GM19324 (cell line): ENCODE results near the gene RBFOX1.

Source experiments
- ATAC-seq: cut with Tn5 transposase; IDR thresholded peaks from one replicate; pipeline ENCODE4 v1.9.1; 2021; ENCODE audit warnings: mild to moderate bottlenecking, moderate library complexity; ENCODE audit not compliant: unreplicated experiment, low FRiP score

The RBFOX1 gene

DNA sequence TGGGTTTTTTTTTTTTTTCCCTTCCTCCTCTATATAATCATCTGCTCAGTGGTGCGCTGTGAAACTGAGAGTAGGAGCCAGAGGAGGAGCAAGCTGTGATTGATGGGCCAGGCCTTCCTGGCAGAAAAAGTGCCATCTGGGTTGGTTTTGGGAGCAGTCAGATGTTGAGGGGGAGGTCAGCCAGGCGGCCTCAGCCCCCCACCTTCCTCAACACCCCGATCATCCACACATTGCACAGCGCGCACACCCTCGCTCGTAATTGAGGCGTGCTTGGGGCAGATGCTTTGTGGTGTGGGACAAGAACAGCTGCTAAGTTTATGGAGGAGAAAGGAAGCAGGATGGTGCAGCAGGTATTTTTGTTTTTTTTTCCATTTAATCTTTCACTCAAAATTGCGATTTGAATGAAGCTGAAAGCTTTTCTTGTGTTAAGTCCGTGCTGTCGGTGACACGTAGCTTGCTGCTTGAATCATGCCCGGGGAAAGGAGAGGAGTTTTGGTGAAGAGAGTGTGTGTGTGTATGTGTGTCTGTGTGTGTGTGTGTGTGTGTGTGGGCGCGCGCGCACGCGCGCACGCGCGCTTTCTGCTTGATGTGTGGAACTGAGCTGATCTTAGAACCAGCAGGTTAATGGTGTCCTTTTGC lies 177.4 kb downstream of the RBFOX1 start:
- no peak for ATAC-seq

DNA sequence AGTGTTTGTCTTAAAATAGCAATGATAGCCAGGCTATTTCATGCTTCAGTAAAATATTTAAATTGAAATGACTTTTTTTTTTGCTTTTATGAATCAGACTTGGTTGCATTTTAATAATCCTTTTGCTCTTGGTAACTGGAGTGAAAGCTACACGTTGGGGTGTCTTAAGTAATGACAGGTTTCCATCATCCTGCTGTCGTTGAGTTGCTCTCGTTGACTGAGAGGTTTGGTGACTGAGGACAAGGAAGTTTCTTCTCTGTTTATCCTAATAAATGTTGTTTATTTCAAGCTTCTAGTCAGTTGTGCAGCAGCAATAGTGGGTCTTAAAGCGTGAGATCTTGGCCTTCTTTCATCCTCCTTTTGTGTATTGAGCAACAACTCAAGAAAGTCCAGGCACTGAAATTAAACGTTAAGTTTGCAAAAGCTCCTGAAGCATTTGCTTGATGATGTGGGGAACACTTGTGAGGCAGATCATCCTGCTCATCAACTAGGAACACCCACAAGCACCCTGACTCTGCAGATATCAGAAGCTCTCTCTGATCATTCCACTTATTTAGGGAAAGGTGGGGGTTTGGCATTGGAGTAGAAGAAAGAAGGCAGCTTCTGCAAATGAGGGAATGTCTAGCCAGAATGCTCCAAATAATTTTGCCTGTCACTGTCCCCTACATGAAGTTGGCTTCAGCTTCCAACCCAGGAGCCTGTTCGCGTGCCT lies 179.1 kb downstream of the RBFOX1 start:
- no peak for ATAC-seq

DNA sequence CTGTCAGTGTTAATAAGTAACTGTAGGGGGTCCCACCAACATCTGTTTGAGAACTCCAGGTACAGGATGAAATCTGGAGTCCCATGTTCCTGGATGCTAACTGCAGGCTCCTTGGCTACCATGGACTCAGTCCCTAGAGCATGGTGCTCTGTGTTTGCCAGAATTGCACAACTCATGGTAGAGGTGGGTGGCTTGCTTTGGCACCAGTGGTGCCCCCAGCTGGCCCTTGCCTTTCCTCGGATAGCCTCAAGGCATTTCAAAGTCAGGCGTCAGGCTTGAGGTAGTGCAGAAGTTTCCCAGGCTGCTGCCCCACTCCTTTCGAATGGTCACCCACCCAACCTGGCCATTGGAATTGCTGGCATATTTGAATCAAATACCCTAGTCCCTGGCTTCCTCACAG lies 179.9 kb downstream of the RBFOX1 start:
- ATAC-seq, result no peak

DNA sequence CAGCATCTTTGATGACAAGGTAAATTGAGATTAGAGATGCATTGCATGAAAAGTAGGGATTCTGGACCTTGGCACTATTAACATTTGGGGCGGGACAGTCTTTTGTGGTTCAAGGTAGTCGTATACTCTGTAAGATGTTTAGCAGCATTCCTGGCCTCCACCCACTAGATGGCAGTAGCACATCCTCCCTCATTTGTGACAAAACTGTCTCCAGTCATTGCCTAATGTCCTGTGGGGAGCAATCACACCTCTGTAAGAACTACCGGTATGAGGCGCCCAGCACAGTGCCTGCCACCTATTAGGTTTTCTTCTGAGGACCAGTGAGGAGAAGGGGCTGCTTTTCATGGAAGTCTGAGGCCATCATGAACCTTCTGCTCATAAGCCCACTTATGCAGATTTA lies 180.8 kb downstream of the RBFOX1 start:
- no peak for ATAC-seq

DNA sequence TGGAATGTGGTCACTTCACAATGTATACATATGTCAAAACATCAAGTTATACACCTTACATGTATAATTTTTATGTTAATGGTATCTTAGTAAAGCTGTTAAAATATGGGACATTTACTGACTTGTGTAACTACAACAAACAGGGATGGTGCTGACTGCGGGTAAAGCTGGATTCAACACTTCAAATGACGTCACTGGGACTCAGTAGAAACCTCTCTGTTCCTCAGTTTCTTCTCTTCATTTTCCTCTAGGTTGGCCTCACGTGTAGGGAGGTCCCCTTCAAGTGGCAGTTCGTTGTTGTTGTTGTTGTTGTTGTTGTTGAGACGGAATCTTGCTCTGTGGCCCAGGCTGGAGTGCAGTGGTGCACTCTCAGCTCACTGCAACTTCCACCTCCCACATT lies 182.9 kb downstream of the RBFOX1 start:
- no peak for ATAC-seq

DNA sequence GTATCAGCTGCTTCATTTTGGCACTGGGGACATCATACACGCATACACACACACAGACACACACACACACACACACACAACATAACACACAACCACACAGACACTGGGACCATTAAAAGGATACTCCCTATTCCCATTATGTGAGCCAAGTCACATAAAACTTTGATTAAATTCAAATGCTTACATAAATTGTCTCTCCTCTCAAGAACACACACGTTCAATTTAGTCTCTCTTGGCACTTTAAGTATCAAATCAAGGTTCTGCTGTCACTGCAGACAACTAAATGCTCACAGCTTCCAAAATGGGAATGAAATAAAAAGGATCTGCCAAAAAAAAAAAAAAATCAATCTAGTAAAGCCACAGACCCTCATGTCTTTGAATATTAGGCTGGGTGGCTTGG lies 184.9 kb downstream of the RBFOX1 start:
- ATAC-seq, result no peak

DNA sequence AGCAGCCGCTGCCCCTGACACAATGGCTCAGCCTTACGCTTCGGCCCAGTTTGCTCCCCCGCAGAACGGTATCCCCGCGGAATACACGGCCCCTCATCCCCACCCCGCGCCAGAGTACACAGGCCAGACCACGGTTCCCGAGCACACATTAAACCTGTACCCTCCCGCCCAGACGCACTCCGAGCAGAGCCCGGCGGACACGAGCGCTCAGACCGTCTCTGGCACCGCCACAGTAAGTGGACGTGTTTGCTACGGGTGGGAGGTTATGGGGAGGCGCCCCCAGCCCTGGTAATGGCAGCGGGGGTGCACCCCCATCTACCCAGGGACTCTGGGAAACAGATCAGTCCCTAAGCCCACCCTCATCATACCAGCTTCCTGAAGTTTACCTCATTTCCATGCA lies 185.5 kb downstream of the RBFOX1 start:
- ATAC-seq, result no peak

DNA sequence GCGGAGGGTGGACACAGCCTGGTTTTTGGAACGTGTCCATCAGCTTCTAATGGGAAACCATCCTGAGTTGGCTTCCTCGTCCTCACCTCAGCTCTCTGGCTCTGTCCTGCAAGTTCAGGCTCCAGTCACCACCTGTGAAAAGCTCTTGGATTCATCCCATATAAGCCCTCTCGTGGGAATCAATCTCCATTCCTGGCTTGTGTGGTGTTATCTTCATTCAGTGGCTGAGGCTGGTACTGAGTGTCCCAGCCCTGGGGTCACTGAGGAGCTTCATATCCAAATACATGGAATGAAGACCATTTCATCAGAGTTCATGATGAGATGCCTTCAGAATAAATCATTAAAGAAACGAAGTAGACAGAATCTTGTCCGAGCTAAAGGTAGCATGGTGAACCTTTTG lies 189.2 kb downstream of the RBFOX1 start:
- no peak for ATAC-seq

DNA sequence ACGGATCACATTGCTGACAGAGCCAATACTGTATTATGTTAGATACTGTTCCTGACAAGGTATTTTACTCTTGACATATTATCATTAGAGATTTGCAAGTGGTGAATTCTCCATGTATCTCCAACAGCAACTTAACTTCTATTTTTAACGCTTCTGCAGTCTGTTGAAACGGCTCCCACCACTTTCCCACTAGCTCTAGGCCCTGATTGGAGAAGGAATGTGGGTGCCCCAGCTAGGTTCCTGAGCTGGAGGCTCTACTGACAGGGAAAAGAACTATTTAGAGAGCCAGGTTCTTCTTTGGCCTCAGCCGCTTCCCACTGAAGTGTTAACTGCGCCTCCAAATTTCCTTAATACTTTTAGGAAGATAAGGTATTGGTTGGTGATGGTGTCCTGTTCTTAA lies 191.8 kb downstream of the RBFOX1 start:
- ATAC-seq, result no peak

DNA sequence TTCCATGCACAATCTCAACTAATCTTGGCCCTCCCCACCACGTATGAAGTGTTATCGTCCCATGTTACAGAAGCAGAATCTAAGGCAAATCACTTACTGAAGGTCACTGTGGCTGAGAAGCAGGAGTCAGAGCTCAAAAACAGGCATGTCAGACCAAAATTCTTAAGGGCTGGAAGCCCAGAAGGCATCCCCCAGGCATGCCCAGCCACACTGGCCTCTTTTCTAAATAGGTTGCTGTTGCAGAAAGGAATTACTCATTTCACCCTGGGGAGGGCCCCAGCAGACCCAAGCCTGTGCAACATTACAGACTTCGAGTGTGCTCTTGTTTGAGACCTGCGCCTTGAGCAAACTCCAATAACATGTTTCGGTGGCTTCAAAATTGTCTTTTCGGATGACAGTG lies 194.1 kb downstream of the RBFOX1 start:
- no peak for ATAC-seq

DNA sequence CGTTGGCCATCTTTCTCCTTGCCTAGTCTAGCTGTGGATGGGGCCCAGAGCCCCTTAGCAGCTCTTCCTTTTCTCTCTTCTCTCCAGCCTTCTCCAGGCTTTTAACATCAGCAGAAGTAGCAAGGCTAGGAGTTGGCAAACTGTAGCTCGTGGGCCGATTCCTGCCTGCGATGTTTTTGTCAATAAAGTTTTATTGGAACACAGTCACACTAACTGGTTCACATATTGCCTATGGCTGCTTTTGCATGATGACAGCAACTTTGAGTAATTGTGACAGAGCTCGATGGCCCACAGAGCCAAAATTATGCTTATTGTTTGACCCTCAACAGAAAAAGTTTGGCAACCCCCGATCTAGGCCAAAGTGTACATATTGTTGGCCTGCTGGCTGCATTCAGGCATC lies 199.9 kb downstream of the RBFOX1 start:
- ATAC-seq, result no peak

DNA sequence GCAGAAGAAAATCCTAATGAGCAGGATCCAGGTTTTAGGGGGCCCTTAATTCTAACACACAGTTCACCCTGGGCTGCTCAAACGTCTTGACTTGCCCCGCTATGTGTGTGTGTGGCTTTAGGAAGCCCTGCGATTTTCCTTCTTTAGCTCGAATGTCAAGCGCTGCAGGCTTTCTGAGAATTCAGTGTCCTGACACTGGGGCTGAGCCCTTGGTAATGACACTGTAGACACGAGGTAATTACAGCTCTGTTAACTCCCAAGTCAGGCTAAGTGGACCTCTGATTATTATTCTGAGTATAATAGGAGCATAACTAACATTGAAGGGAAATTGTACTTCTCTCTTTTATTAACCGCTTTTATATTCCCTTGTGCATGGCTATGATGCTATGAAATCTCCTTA lies 202.1 kb downstream of the RBFOX1 start:
- ATAC-seq, result no peak

DNA sequence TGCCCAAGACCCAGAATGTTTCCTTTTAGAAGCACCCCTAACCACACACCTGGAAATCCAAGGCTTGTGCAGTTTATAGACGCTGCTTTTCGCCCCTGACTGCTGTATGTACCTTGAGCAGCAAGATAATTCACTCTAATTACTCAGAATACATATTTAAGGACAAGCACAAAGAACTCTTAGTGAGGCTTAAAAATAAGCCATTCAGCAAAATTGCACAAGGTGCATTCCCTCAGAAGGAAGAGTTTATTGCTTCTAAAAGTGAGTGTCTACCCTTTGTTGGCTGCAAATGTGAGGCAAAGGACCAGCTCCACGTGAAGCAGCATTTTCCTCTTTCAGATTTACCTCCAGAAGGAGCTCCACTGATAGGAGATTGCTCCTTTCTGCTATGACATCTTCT lies 208.4 kb downstream of the RBFOX1 start:
- no peak for ATAC-seq

DNA sequence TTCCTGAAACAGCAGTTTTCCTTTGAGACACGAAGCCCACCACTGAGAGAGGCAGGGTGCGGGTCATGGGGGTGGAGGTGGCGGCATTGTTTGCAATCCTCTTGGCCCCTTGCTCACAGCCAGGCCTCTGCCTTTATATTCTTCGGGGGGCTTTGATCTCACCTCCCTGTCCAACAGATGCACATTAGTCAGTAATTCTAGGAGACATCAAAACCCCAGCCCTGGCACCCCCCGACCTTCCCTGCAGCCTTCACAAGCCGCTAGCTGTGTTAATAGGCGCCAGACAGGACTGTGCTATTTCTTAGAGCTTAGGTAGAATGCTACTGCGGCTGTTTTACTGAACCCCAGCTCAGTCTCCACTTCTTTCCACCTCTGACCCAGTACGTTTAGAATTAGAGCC lies 212.6 kb downstream of the RBFOX1 start:
- no peak for ATAC-seq

DNA sequence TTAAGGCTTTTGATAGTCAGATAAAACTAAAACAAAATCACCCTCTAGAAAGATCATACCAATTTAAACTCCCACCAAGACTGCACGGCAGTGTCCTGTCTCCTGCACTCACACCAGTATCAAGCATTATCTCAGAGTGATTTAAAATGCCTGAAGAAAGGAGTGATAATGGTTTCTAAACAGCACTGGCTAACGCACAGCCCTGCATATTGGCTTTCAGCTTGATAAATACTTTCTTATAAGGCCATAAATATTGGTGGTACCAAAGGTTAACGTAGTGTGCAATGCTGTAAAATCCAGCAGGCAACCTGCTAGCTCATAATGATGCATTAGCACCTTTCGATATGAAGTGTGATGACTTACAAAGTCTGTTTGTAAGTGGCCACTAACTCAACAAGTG lies 214.3 kb downstream of the RBFOX1 start:
- ATAC-seq, result no peak

DNA sequence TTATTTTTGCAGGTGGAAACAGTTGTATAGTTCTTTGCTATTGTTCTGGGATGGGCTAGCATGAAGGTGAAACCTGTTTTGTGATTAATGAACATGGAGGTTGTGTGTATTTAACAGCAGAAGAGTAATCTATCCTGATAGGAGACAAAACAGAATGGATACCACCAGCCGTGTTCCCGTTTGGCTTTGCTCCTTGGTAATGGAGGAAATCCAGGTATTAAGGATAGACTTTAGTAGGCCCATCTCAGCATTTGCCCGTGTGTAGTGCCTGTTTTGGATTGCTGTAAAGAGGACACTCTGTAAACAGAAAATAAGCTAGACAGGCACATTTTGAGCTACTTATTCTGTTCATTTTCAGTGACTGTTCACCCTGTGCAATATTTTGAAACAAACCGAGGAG lies 215.1 kb downstream of the RBFOX1 start:
- ATAC-seq, result no peak

DNA sequence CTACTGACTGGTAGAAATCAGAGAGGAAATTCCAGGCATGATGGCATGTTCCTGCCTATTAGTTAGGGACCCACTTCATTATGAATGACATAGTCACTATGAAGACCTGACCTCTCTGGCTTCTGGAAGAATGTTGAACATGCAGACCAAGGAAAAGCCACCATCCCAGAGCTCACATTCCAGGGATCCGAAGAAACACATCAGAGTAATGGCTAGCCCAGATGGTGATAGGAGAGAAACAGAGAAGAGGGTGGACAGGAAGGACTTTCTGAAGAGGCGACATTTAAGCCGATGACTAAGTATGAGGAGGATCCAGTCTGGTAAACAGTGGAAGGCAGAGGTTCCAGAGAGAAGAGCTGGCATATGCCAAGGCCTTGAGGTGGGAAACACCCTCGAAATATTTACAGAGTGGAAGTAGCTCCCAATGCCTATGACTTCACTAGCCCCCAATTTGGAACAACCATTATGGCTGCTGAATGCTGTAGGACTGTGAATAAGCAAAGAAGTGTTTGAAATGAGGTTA lies 216.2 kb downstream of the RBFOX1 start:
- no peak for ATAC-seq

DNA sequence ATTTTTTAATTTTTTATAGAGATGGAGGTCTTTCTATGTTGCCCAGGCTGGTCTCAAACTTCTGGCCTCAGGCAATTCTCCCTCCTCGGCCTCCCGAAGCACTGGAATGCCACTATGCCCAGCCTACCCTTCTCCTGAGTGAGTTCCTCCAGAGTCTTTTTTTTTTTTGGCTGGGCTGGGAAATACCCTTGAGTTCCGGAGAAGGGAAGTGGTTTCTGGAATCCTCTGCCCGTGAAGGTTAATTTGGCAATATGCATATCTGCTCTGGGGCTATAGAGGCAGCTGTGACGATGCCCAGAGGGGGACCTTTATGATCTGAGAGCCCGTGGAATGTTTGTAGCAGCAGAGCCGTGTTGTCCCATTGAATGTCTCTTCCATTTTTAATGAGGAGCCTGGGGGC lies 217.5 kb downstream of the RBFOX1 start:
- ATAC-seq, result no peak

DNA sequence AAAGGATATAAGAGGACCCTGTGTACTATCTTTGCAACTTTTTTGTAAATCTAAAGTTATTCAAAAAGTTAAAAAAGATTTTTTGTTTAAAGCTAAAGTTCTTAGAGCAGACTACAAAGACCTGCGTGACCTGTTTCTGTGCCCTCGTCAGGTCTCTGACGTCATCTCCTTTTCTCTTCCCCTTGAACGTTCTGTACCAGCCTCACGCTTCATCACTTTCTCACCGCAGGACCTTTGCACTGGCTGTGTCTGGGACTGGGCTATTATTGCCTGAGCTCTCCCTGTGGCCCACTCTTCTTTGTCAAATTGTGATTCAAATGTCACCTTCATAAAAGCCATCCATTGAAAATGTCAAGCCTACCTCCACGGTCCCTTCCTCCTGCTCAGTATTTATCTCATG lies 222.8 kb downstream of the RBFOX1 start:
- ATAC-seq, result no peak

DNA sequence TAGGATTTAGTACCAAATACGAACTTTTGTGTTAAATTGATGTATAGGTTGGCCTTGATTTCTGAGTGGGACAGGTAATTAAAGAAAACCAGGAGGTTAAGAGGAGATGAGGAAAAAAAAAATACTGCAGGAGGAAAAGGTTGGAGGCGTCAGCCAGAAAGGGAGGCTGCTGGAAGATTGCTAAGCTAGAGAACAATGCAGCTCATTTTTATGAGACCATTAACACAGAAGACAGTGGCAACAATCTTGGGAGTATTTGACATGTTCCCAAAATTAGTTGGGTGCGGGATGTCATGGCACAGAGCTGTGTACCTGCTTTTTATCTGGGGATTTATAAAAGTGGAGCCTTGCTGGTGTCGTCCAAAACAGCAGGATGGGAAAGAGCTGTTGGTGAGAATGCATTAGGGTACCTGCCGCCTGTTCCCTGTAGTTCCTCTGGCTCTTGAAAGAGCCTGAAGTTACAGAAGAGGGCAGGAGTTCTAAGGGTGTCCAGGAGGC lies 229.3 kb downstream of the RBFOX1 start:
- ATAC-seq, result no peak

DNA sequence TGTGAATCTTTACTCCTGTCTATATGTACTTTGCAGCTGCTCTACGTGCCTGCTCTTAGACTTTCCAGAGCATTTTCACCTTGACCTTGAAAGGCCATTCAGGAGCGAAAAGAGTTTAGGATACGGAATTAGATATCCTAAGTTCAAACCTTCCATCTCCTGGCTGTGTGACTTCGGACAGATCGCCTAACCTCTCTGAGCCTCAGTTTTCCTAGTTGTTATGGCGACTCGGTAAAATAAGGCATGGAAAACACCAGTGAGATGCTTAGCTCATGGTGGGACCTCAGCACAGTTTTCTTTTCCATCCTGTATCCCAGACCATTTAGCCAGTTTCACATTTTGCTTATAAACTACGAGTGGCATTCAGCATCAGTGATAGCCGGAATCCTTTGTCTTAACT lies 233.7 kb downstream of the RBFOX1 start:
- ATAC-seq, result no peak

DNA sequence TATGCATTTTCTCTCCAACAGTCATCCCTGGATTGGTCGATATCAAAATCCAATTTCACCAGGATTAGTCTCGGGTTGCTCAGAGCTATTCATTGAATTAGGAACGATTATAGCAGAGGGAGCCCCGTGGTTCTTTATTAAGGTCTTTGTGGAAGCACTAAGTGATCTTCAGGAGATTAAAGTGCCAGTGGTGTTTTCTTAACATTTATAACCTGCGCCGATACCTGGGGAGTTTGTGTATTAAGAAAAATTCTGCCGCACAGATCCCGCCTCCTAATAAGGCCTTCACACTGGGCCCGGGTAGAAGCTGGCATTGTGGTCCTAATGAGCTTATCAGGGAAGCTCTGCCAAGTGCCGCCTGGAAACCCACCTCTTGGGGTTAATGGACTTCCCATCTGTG lies 238.7 kb downstream of the RBFOX1 start:
- ATAC-seq, result no peak
